Mesenchymal stem cell (in vitro differentiated cells and primary cell): ENCODE data around the gene TNFAIP8.

Experiments
- DNase-seq: peaks from one replicate; pipeline ENCODE4 v3.0.0-alpha.2; 2013
- H2AFZ ChIP-seq: one replicate; pipeline ENCODE4 v1.6.1; 2013; ENCODE audit warnings: low read depth, mild to moderate bottlenecking, control low read depth, inconsistent platforms, low read length, moderate library complexity
- H2AK5ac ChIP-seq: 2 replicates; pipeline ENCODE4 v1.6.1; 2013; ENCODE audit warnings: low read length, moderate library complexity, mild to moderate bottlenecking, inconsistent platforms; ENCODE audit not compliant: severe bottlenecking
- H2BK120ac ChIP-seq: one replicate; pipeline ENCODE4 v1.6.1; 2013; ENCODE audit warnings: low read depth, mild to moderate bottlenecking, inconsistent platforms, low read length, moderate library complexity
- H2BK12ac ChIP-seq, 2 experiments: one replicate each; pipeline ENCODE4 v1.6.1; 2013; ENCODE audit warnings: inconsistent platforms in 2 of 2, low read length in 2 of 2, mild to moderate bottlenecking in 2 of 2, moderate library complexity in 2 of 2, control low read depth in 1 of 2
- H2BK15ac ChIP-seq: one replicate; pipeline ENCODE4 v1.6.1; 2013; ENCODE audit warnings: mild to moderate bottlenecking, low read depth, inconsistent platforms; ENCODE audit not compliant: poor library complexity, severe bottlenecking
- H2BK5ac ChIP-seq: 2 replicates; pipeline ENCODE4 v1.6.1; 2013; ENCODE audit warnings: low read depth, mild to moderate bottlenecking, low read length, control low read depth, inconsistent platforms; ENCODE audit not compliant: poor library complexity, severe bottlenecking
- H3K14ac ChIP-seq, 2 experiments: one replicate each; pipeline ENCODE4 v1.6.1; 2013; ENCODE audit warnings: inconsistent platforms in 2 of 2, low read length in 2 of 2, control low read depth in 1 of 2, mild to moderate bottlenecking in 1 of 2, moderate library complexity in 1 of 2
- H3K18ac ChIP-seq, 2 experiments: one replicate each; pipeline ENCODE4 v1.6.1; 2013; ENCODE audit warnings: inconsistent platforms in 2 of 2, low read length in 2 of 2, control low read depth in 1 of 2, low read depth in 1 of 2, mild to moderate bottlenecking in 1 of 2
- H3K23ac ChIP-seq, 2 experiments: one replicate each; pipeline ENCODE4 v1.6.1; 2013; ENCODE audit warnings: inconsistent platforms in 2 of 2, low read length in 2 of 2, mild to moderate bottlenecking in 2 of 2, moderate library complexity in 2 of 2, control low read depth in 1 of 2
- H3K27ac ChIP-seq: 2 replicates; pipeline ENCODE4 v1.5.1; 2013; ENCODE audit warnings: mild to moderate bottlenecking, moderate library complexity, low read length, control low read depth, inconsistent platforms; ENCODE audit not compliant: poor library complexity, severe bottlenecking
- H3K27me3 ChIP-seq, 2 experiments: 2 replicates each; pipeline versions ENCODE4 v1.6.1 to v1.7.0; 2013; ENCODE audit warnings: low read length in 2 of 2, mild to moderate bottlenecking in 2 of 2, moderate library complexity in 2 of 2, control low read depth in 1 of 2, inconsistent platforms in 1 of 2; ENCODE audit not compliant: control insufficient read depth in 1 of 2, insufficient read depth in 1 of 2
- H3K36me3 ChIP-seq, 2 experiments: 2 replicates each; pipeline versions ENCODE4 v1.6.1 to v1.7.0; 2013; ENCODE audit warnings: low read length in 2 of 2, control low read depth in 1 of 2, inconsistent platforms in 1 of 2, low read depth in 1 of 2, mild to moderate bottlenecking in 1 of 2; ENCODE audit not compliant: insufficient read depth in 2 of 2, control insufficient read depth in 1 of 2
- H3K4ac ChIP-seq, 2 experiments: one replicate each; pipeline ENCODE4 v1.6.1; 2013; ENCODE audit warnings: inconsistent platforms in 2 of 2, low read length in 2 of 2, mild to moderate bottlenecking in 2 of 2, moderate library complexity in 2 of 2, control low read depth in 1 of 2, low read depth in 1 of 2
- H3K4me1 ChIP-seq: 2 replicates; pipeline ENCODE4 v1.6.1; 2013; ENCODE audit warnings: low read depth, low read length, control low read depth; ENCODE audit not compliant: control insufficient read depth, insufficient read depth
- H3K4me2 ChIP-seq: 2 replicates; pipeline ENCODE4 v1.6.1; 2013; ENCODE audit warnings: low read length, mild to moderate bottlenecking, inconsistent platforms; ENCODE audit not compliant: poor library complexity, severe bottlenecking
- H3K4me3 ChIP-seq, 2 experiments: 2 replicates each; pipeline versions ENCODE4 v1.5.1 to v1.7.0; 2013; ENCODE audit warnings: low read length in 2 of 2, mild to moderate bottlenecking in 2 of 2, control low read depth in 1 of 2, low read depth in 1 of 2; ENCODE audit not compliant: insufficient read depth in 1 of 2
- H3K79me1 ChIP-seq: replicated peaks from 2 replicates; pipeline ENCODE4 v1.6.1; 2013; ENCODE audit warnings: mild to moderate bottlenecking, control low read depth, low read length, inconsistent platforms; ENCODE audit not compliant: poor library complexity, severe bottlenecking
- H3K9ac ChIP-seq: 2 replicates; pipeline ENCODE4 v1.7.0; 2013; ENCODE audit warnings: mild to moderate bottlenecking, low read length, moderate library complexity
- H3K9me3 ChIP-seq: 2 replicates; pipeline ENCODE4 v1.7.0; 2013; ENCODE audit warnings: mild to moderate bottlenecking, low read length; ENCODE audit not compliant: control insufficient read depth
- H4K8ac ChIP-seq: one replicate; pipeline ENCODE4 v1.6.1; 2013; ENCODE audit warnings: inconsistent platforms, mild to moderate bottlenecking, low read length, moderate library complexity
- H4K91ac ChIP-seq: one replicate; pipeline ENCODE4 v1.6.1; 2013; ENCODE audit warnings: mild to moderate bottlenecking, low read length, inconsistent platforms
- WGBS: methylation state at CpG from one replicate; pipeline ENCODE4 v1.1.7; 2013; ENCODE audit warnings: mixed read lengths; 5-methylcytosine and 5-hydroxymethylcytosine counted together

The TNFAIP8 gene

DNA sequence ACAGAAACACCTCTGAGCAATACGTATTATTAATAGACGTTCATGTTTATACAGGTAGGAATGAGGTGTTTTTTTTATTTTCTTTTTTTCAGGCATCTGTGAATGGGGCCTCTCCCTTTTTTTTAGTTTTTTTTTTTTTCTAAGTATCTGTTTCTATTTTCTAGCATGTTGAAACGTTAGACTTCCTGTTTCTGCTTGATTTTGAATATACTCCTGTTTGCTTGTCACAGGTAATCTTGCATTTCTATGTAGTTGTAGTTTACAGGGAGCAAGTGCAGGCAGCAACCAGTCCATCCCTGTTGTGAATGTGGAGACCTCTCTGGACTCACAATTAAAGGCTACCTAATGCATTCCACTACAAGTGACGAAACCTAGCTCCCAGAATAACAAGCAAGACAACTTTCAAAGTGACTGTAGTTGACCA, 22.8 kb upstream of the TNFAIP8 start:
- Histone ChIP-seq H2AFZ (no peak overlapping the region), H3K4me3 (no peak overlapping the region), H2BK12ac (no peak overlapping the region), H3K9me3 (no peaks in the 10 kb centered on the region), H3K4me1 (peaks cover 8% of the 10 kb centered on the region), H4K8ac (no peak overlapping the region), H3K14ac (no peak overlapping the region), H2BK120ac (no peak overlapping the region), H2BK15ac (no peak overlapping the region), H3K23ac (no peak overlapping the region), H3K9ac (no peak overlapping the region), H3K79me1 (peaks cover 30% of the 10 kb centered on the region), H3K4me2 (no peak overlapping the region), H3K27ac (no peak overlapping the region), H3K18ac (no peak overlapping the region), H3K4ac (no peak overlapping the region), H3K27me3 (no peaks in the 10 kb centered on the region), H3K36me3 (no peaks in the 10 kb centered on the region), H4K91ac (no peak overlapping the region), H2BK5ac (no peak overlapping the region), H2AK5ac (no peak overlapping the region)
- no peak for DNase-seq
- WGBS: 50% methylated on average over 1 of the region's 4 CpGs

- H3K4me1 ChIP-seq: peaks cover 7% of the 10 kb centered on the region
- H3K4ac ChIP-seq: no peak overlapping the region
- peaks cover 33% of the 10 kb centered on the region for H3K79me1 ChIP-seq
- H2AFZ ChIP-seq: no peak overlapping the region
- H3K36me3 ChIP-seq: no peaks in the 10 kb centered on the region
- H3K27me3 ChIP-seq: no peaks in the 10 kb centered on the region
- H2AK5ac ChIP-seq: no peak overlapping the region
- no peak overlapping the region for H4K8ac ChIP-seq
- no peak overlapping the region for H3K9ac ChIP-seq
- no peak overlapping the region for H2BK15ac ChIP-seq
- no peak overlapping the region for H4K91ac ChIP-seq
- H3K4me2 ChIP-seq: no peak overlapping the region
- H3K14ac ChIP-seq: no peak overlapping the region
- H3K23ac ChIP-seq: no peak overlapping the region
- H3K9me3 ChIP-seq: no peaks in the 10 kb centered on the region
- no peak overlapping the region for H2BK12ac ChIP-seq
- no peak overlapping the region for H3K4me3 ChIP-seq
- no peak overlapping the region for H3K27ac ChIP-seq
- no peak overlapping the region for H2BK5ac ChIP-seq
- whole genome bisulfite sequencing: 73% methylated on average over 5 of the region's 5 CpGs
- H3K18ac ChIP-seq: no peak overlapping the region
- no peak overlapping the region for H2BK120ac ChIP-seq
- no peak for DNase-seq
Measured at GRCh38 chr5:119333421-119333851, 22.4 kb upstream of the TNFAIP8 start.

- no peaks in the 10 kb centered on the region for H3K9me3 ChIP-seq
- no peak overlapping the region for H3K4me3 ChIP-seq
- WGBS: 98% methylated on average over 3 of the region's 4 CpGs
- H3K4me1 ChIP-seq: peaks cover 3% of the 10 kb centered on the region
- H4K91ac ChIP-seq: no peak overlapping the region
- no peak overlapping the region for H3K23ac ChIP-seq
- no peak overlapping the region for H3K4me2 ChIP-seq
- no peak overlapping the region for H3K27ac ChIP-seq
- H2BK120ac ChIP-seq: no peak overlapping the region
- no peak overlapping the region for H3K9ac ChIP-seq
- H3K27me3 ChIP-seq: no peaks in the 10 kb centered on the region
- H3K18ac ChIP-seq: no peak overlapping the region
- no peak overlapping the region for H4K8ac ChIP-seq
- H2BK12ac ChIP-seq: no peak overlapping the region
- H2BK15ac ChIP-seq: no peak overlapping the region
- H2AK5ac ChIP-seq: no peak overlapping the region
- no peak for DNase-seq
- no peak overlapping the region for H3K4ac ChIP-seq
- H3K79me1 ChIP-seq: peaks cover 38% of the 10 kb centered on the region
- no peak overlapping the region for H2AFZ ChIP-seq
- H3K14ac ChIP-seq: no peak overlapping the region
- no peak overlapping the region for H2BK5ac ChIP-seq
- H3K36me3 ChIP-seq: no peaks in the 10 kb centered on the region
Measured at GRCh38 chr5:119335261-119335677, 20.6 kb upstream of the TNFAIP8 start.

- no peak overlapping the region for H2BK120ac ChIP-seq
- 85% methylated on average over 1 of the region's 1 CpG for WGBS
- H4K91ac ChIP-seq: no peak overlapping the region
Measured at GRCh38 chr5:119336262-119336661, 19.6 kb upstream of the TNFAIP8 start.

More at GRCh38 chr5:119336262-119336661, 19.6 kb upstream of the TNFAIP8 start:
- Histone ChIP-seq H3K9me3 (no peaks in the 10 kb centered on the region), H2BK5ac (no peak overlapping the region), H3K79me1 (peaks cover 37% of the 10 kb centered on the region), H3K4me2 (no peak overlapping the region), H2AFZ (no peak overlapping the region), H3K9ac (no peak overlapping the region), H3K23ac (no peak overlapping the region), H3K4ac (no peak overlapping the region), H3K27me3 (no peaks in the 10 kb centered on the region), H3K4me3 (no peak overlapping the region), H4K8ac (no peak overlapping the region), H3K4me1 (peaks cover 3% of the 10 kb centered on the region), H3K36me3 (no peaks in the 10 kb centered on the region), H3K27ac (no peak overlapping the region), H2BK12ac (no peak overlapping the region), H3K14ac (no peak overlapping the region), H2AK5ac (peak overlapping the region; percentile 7), H3K18ac (no peak overlapping the region), H2BK15ac (no peak overlapping the region)
- DNase-seq: no peak
